CD14-positive monocyte (primary cell): ENCODE results near the gene IL6. TPM values are rescaled to one million over a fixed set of nuclear protein-coding genes. Genes with fewer than 3 reads are reported as not detected.

Source experiments
- DNase-seq, 3 donors: peaks; one replicate each; pipeline ENCODE4 v3.0.0-alpha.2; 2011 to 2022
- H2AFZ ChIP-seq: 2 replicates; pipeline ENCODE4 v1.6.0; 2012; ENCODE audit warnings: mild to moderate bottlenecking, low read depth, low read length, inconsistent platforms; ENCODE audit not compliant: insufficient read depth, poor library complexity, severe bottlenecking
- H3K27ac ChIP-seq, 2 donors: 1 replicate in 1 of 2; 2 replicates in 1 of 2; pipeline ENCODE4 v1.5.1; 2012 to 2013; ENCODE audit warnings: low read length in 2 of 2, control low read depth in 1 of 2, inconsistent platforms in 1 of 2, low read depth in 1 of 2, mild to moderate bottlenecking in 1 of 2
- H3K27me3 ChIP-seq, 2 donors: one replicate each; pipeline versions ENCODE4 v1.6.0 to v1.6.1; 2011 to 2013; ENCODE audit warnings: low read length in 2 of 2; ENCODE audit not compliant: control insufficient read depth in 2 of 2, insufficient read depth in 2 of 2
- H3K36me3 ChIP-seq, 2 donors: replicated peaks in 1 of 2; 1 replicate in 1 of 2; 2 replicates in 1 of 2; pipeline versions ENCODE4 v1.5.1 to v1.6.1; 2012 to 2013; ENCODE audit warnings: low read length in 2 of 2, control low read depth in 1 of 2, inconsistent platforms in 1 of 2, mild to moderate bottlenecking in 1 of 2; ENCODE audit not compliant: insufficient read depth in 2 of 2, control insufficient read depth in 1 of 2
- H3K4me1 ChIP-seq, 2 donors: 1 replicate in 1 of 2; 2 replicates in 1 of 2; pipeline versions ENCODE4 v1.5.1 to v1.6.1; 2012 to 2013; ENCODE audit warnings: low read length in 2 of 2, control low read depth in 1 of 2, inconsistent platforms in 1 of 2, mild to moderate bottlenecking in 1 of 2, moderate library complexity in 1 of 2; ENCODE audit not compliant: insufficient read depth in 2 of 2, control insufficient read depth in 1 of 2
- H3K4me2 ChIP-seq: replicated peaks from 2 replicates; pipeline ENCODE3; 2012; ENCODE audit warnings: low read length, moderate library complexity, mild to moderate bottlenecking; ENCODE audit not compliant: poor library complexity, severe bottlenecking; ENCODE audit errors: extremely low read depth
- H3K4me3 ChIP-seq, 3 experiments: fragments of 200-600 bp in 1 of 3; sonication (generic) in 1 of 3; replicated peaks in 1 of 3; 1 replicate in 2 of 3; 2 replicates in 1 of 3; pipeline ENCODE4 v1.5.1; 2011 to 2013; ENCODE audit warnings: low read length in 3 of 3, mild to moderate bottlenecking in 3 of 3, control low read depth in 2 of 3, low read depth in 2 of 3, inconsistent platforms in 1 of 3, moderate library complexity in 1 of 3
- H3K79me2 ChIP-seq: 2 replicates; pipeline ENCODE4 v1.6.0; 2012; ENCODE audit warnings: mild to moderate bottlenecking, control low read depth, inconsistent platforms, low read length, moderate library complexity; ENCODE audit not compliant: insufficient read depth
- H3K9ac ChIP-seq: 2 replicates; pipeline ENCODE4 v1.6.0; 2017; ENCODE audit warnings: low read length, mild to moderate bottlenecking; ENCODE audit not compliant: insufficient read depth, poor library complexity, severe bottlenecking
- H3K9me3 ChIP-seq, 2 donors: replicated peaks in 1 of 2; 1 replicate in 1 of 2; 2 replicates in 1 of 2; pipeline versions ENCODE4 v1.5.1 to v1.6.1; 2012 to 2013; ENCODE audit warnings: low read length in 2 of 2, control low read depth in 1 of 2; ENCODE audit not compliant: control insufficient read depth in 1 of 2, insufficient read depth in 1 of 2
- H4K20me1 ChIP-seq: 2 replicates; pipeline ENCODE4 v1.6.0; 2012; ENCODE audit warnings: mild to moderate bottlenecking, low read length, control low read depth, moderate library complexity; ENCODE audit not compliant: insufficient read depth
- H3K27ac Mint-ChIP-seq, 7 donors: one replicate each; pipeline ENCODE4 v1.8.0; 2020; ENCODE audit warnings: mild to moderate bottlenecking in 7 of 7, mixed read lengths in 7 of 7, moderate library complexity in 6 of 7, inconsistent platforms in 2 of 7
- H3K27me3 Mint-ChIP-seq, 3 donors: one replicate each; pipeline ENCODE4 v1.8.0; 2021 to 2022; ENCODE audit warnings: low read depth in 3 of 3, mild to moderate bottlenecking in 3 of 3, mixed read lengths in 3 of 3, moderate library complexity in 3 of 3, inconsistent platforms in 1 of 3
- H3K36me3 Mint-ChIP-seq, 2 donors: one replicate each; pipeline ENCODE4 v1.8.0; 2020; ENCODE audit warnings: mixed read lengths in 2 of 2, inconsistent platforms in 1 of 2, mild to moderate bottlenecking in 1 of 2
- H3K4me1 Mint-ChIP-seq: one replicate; pipeline ENCODE4 v1.8.0; 2020; ENCODE audit warnings: mild to moderate bottlenecking, mixed read lengths
- H3K4me3 Mint-ChIP-seq, 2 donors: one replicate each; pipeline ENCODE4 v1.8.0; 2020; ENCODE audit warnings: mild to moderate bottlenecking in 2 of 2, mixed read lengths in 2 of 2, moderate library complexity in 1 of 2
- H3K9me3 Mint-ChIP-seq, 7 donors: one replicate each; pipeline ENCODE4 v1.8.0; 2020 to 2022; ENCODE audit warnings: mixed read lengths in 7 of 7, mild to moderate bottlenecking in 6 of 7, moderate library complexity in 6 of 7, inconsistent platforms in 2 of 7
- CTCF ChIP-seq: fragments of 200-600 bp; IDR thresholded peaks from one replicate; pipeline ENCODE4 v1.8.0; 2022; ENCODE audit warnings: antibody characterized with exemption, mild to moderate bottlenecking
- WGBS: methylation state at CpG from one replicate; pipeline ENCODE4 v1.1.5; 2013; ENCODE audit warnings: missing lambda C conversion rate; ENCODE audit not compliant: insufficient coverage; 5-methylcytosine and 5-hydroxymethylcytosine counted together
- intact Hi-C, 2 donors: fragments of 100-400 bp; cut with micrococcal nuclease; formaldehyde crosslinking; loops; one replicate each; pipeline versions ENCODE4 v1.15.0 to v1.15.1; 2023
- polyA plus RNA-seq, 3 donors: library from polyadenylated mRNA; depleted of rRNA in 1 of 3; unstranded in 2 of 3; stranded (reverse) in 1 of 3; fragments of 300-500 nt in 2 of 3; fragments of >200 nt in 1 of 3; fragmentation: Illumina TruSeq in 2 of 3; gene quantifications; 1 replicate in 2 of 3; 2 replicates in 1 of 3; pipeline ENCODE4 v1.2.3, GENCODE V29; 2012 to 2021

The IL6 gene
- polyA plus RNA-seq, 3 donors: 0.28 to 3.5 (median 1.6) TPM

GRCh38 chr7:22765609-22766008, 38.6 kb downstream of the IL6 start:
- peaks cover 0 to 15% (median 3%) of the 10 kb centered on the region in 7 donors for H3K9me3 Mint-ChIP-seq
- H3K79me2 ChIP-seq: no peaks in the 10 kb centered on the region
- no peak overlapping the region for H3K27ac ChIP-seq
- TF ChIP-seq CTCF: no peak
- no peak overlapping the region for H2AFZ ChIP-seq
- DNase-seq: no peak
- no peak overlapping the region for H3K9ac ChIP-seq
- 20% methylated on average over 1 of the region's 4 CpGs for WGBS
- H3K27me3 Mint-ChIP-seq: peaks cover 0 to 7% (median 3%) of the 10 kb centered on the region in 3 donors
- H3K36me3 ChIP-seq: no peaks in the 10 kb centered on the region
- peaks cover 1 to 6% of the 10 kb centered on the region in 2 donors for H3K9me3 ChIP-seq
- H4K20me1 ChIP-seq: no peaks in the 10 kb centered on the region
- H3K4me1 Mint-ChIP-seq: peaks cover 5% of the 10 kb centered on the region
- no peak overlapping the region for H3K4me3 ChIP-seq
- no peaks in the 10 kb centered on the region for H3K4me1 ChIP-seq
- no peaks in the 10 kb centered on the region for H3K27me3 ChIP-seq
- H3K4me3 Mint-ChIP-seq: no peak overlapping the region
- H3K36me3 Mint-ChIP-seq: no peaks in the 10 kb centered on the region
- intact Hi-C loops: no loop called here
- no peak overlapping the region for H3K27ac Mint-ChIP-seq
- no peak overlapping the region for H3K4me2 ChIP-seq

DNA sequence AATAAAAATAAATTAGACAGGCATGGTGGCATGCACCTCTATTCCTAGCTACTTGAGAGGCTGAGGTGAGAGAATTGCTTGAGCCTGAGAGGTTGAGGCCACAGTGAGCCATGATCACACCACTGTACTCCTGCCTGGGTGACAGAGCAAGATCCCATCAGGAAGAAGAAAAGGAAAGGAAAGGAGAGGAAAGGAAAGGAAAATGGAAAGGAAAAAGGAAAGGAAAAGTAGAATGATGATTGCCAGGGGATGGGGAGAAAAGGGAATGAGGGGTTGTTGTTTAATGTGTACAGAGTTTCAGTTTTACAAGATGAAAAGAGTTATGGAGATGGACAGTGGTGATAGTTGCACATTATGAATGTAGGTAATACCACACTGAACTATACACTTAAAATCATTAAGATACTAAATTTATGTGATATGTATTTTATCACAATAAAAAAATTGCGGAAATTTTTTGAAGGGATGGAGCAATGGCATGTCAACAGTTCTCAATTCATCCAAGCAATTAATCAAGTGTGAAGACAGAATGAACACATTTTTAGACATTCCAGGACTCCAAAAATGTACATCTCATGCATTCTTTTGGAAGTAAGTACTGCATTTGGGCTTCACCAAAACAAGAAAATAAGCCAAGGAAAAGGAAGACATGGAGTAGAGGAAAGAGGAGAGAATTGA, 44.3 kb downstream of the IL6 start:
- no peaks in the 10 kb centered on the region for H3K4me1 ChIP-seq
- Mint-ChIP-seq H3K27ac (peak overlapping the region in 1 of 7 donors; percentile 66), H3K27me3 (peaks cover 0 to 15% (median 9%) of the 10 kb centered on the region in 3 donors), H3K4me1 (no peaks in the 10 kb centered on the region), H3K4me3 (no peak overlapping the region), H3K36me3 (no peaks in the 10 kb centered on the region), H3K9me3 (peaks cover 0 to 7% (median 1%) of the 10 kb centered on the region in 7 donors)
- intact Hi-C loops: no loop called here
- no peaks in the 10 kb centered on the region for H3K36me3 ChIP-seq
- no peak overlapping the region for H3K4me2 ChIP-seq
- H3K4me3 ChIP-seq: no peak overlapping the region
- DNase-seq: no peak
- no peak overlapping the region for H3K9ac ChIP-seq
- WGBS: no CpG with 5 or more reads among the region's 1 CpG
- no peak overlapping the region for H3K27ac ChIP-seq
- H4K20me1 ChIP-seq: no peaks in the 10 kb centered on the region
- H3K9me3 ChIP-seq: no peaks in the 10 kb centered on the region
- H3K27me3 ChIP-seq: peaks cover 0 to 2% of the 10 kb centered on the region in 2 donors
- no peak for TF ChIP-seq CTCF
- no peak overlapping the region for H2AFZ ChIP-seq
- H3K79me2 ChIP-seq: no peaks in the 10 kb centered on the region
